HG02870 (cell line): ENCODE data around the gene ZNF76.
"Not testable (repeated sequence)": the region's sequence is repeated elsewhere in the genome, so short reads cannot be mapped to it uniquely, and the experiment has no call there.

Experiments
- ATAC-seq: cut with Tn5 transposase; IDR thresholded peaks from one replicate; pipeline ENCODE4 v1.9.1; 2021; ENCODE audit warnings: mild to moderate bottlenecking, moderate library complexity; ENCODE audit not compliant: unreplicated experiment

The ZNF76 gene

GRCh38 chr6:35297601-35298481 lies 38.3 kb downstream of the ZNF76 start, which contains the start of gene DEF6:
Gene DEF6 (plus strand): TSS chr6:35297818. CDS start chr6:35297857, 39 bp downstream.
- ATAC-seq = peak; percentile 76

GRCh38 chr6:35298625-35299140 lies 39.1 kb downstream of the ZNF76 start:
- no peak for ATAC-seq

- no peak for ATAC-seq
Observed at GRCh38 chr6:35299674-35300073, 40.1 kb downstream of the ZNF76 start.

GRCh38 chr6:35300848-35301247 lies 41.3 kb downstream of the ZNF76 start:
- no peak for ATAC-seq

GRCh38 chr6:35302604-35303241 lies 43.2 kb downstream of the ZNF76 start:
- peak; percentile 75 for ATAC-seq

- ATAC-seq = no peak
Observed at GRCh38 chr6:35304299-35304698, 44.8 kb downstream of the ZNF76 start.

- no peak for ATAC-seq
Observed at GRCh38 chr6:35305117-35305516, 45.6 kb downstream of the ZNF76 start.

GRCh38 chr6:35307138-35307537 lies 47.6 kb downstream of the ZNF76 start:
- ATAC-seq = not testable (repeated sequence)

- not testable (repeated sequence) for ATAC-seq
Observed at GRCh38 chr6:35308543-35308942, 49.0 kb downstream of the ZNF76 start.

- ATAC-seq = no peak
Observed at GRCh38 chr6:35309611-35310264, 50.2 kb downstream of the ZNF76 start.

- ATAC-seq = no peak
Observed at GRCh38 chr6:35310265-35310831, 50.8 kb downstream of the ZNF76 start.

- no peak for ATAC-seq
Observed at GRCh38 chr6:35311390-35312075, 52.0 kb downstream of the ZNF76 start.

GRCh38 chr6:35312076-35312800 lies 52.7 kb downstream of the ZNF76 start:
- no peak for ATAC-seq

- no peak for ATAC-seq
Observed at GRCh38 chr6:35312807-35313206, 53.3 kb downstream of the ZNF76 start.

- ATAC-seq = no peak
Observed at GRCh38 chr6:35317483-35318195, 58.1 kb downstream of the ZNF76 start.

GRCh38 chr6:35318196-35319171 lies 58.9 kb downstream of the ZNF76 start:
- no peak for ATAC-seq

GRCh38 chr6:35319346-35320030 lies 60.0 kb downstream of the ZNF76 start:
- ATAC-seq = no peak
